DOHH2 (cell line): ENCODE results near the gene C9orf78.

Source experiments
- H3F3A ChIP-seq: fragments of 200-600 bp; sonication (generic), shearing (Covaris generic); 2 replicates; pipeline ENCODE4 v1.6.0; 2016; ENCODE audit warnings: antibody characterized with exemption, mild to moderate bottlenecking; ENCODE audit not compliant: control insufficient read depth, insufficient read depth
- H3K27ac ChIP-seq: fragments of 200-600 bp; sonication (generic); 2 replicates; pipeline ENCODE4 v1.5.1; 2014; ENCODE audit warnings: low read depth, mild to moderate bottlenecking, low read length, moderate library complexity
- H3K27me3 ChIP-seq: fragments of 200-600 bp; sonication (generic); 2 replicates; pipeline ENCODE4 v1.6.1; 2014; ENCODE audit warnings: mild to moderate bottlenecking, low read length, mixed read lengths; ENCODE audit not compliant: control insufficient read depth
- H3K36me3 ChIP-seq: fragments of 200-600 bp; sonication (generic); 2 replicates; pipeline ENCODE4 v1.6.1; 2014; ENCODE audit warnings: mild to moderate bottlenecking, low read length, moderate library complexity, mixed read lengths; ENCODE audit not compliant: control insufficient read depth
- H3K4me1 ChIP-seq: fragments of 200-600 bp; sonication (generic); 2 replicates; pipeline ENCODE4 v1.6.1; 2014; ENCODE audit warnings: mild to moderate bottlenecking, low read length, mixed read lengths; ENCODE audit not compliant: control insufficient read depth
- H3K4me2 ChIP-seq: fragments of 200-600 bp; sonication (generic); 2 replicates; pipeline ENCODE4 v1.6.0; 2014; ENCODE audit warnings: mild to moderate bottlenecking, low read length, moderate library complexity
- H3K4me3 ChIP-seq: fragments of 200-600 bp; sonication (generic); 2 replicates; pipeline ENCODE4 v1.5.1; 2014; ENCODE audit warnings: mild to moderate bottlenecking, low read length, mixed read lengths
- H3K79me2 ChIP-seq: fragments of 200-600 bp; sonication (generic); 2 replicates; pipeline ENCODE4 v1.6.1; 2014; ENCODE audit warnings: mild to moderate bottlenecking, low read length, mixed read lengths; ENCODE audit not compliant: control insufficient read depth
- H3K9me2 ChIP-seq: fragments of 200-600 bp; sonication (generic); replicated peaks from 2 replicates; pipeline ENCODE4 v1.6.1; 2014; ENCODE audit warnings: mild to moderate bottlenecking, low read length, mixed read lengths; ENCODE audit not compliant: control insufficient read depth
- H3K9me3 ChIP-seq: fragments of 200-600 bp; sonication (generic); 2 replicates; pipeline ENCODE4 v1.6.1; 2014; ENCODE audit warnings: antibody characterized with exemption, low read length, mixed read lengths; ENCODE audit not compliant: control insufficient read depth, insufficient read depth
- H4K20me1 ChIP-seq: fragments of 200-600 bp; sonication (generic); 2 replicates; pipeline ENCODE4 v1.6.0; 2014; ENCODE audit warnings: low read depth, mild to moderate bottlenecking, antibody characterized with exemption, low read length, moderate library complexity; ENCODE audit not compliant: control insufficient read depth, insufficient read depth
- CTCF ChIP-seq: fragments of 200-600 bp; sonication (generic); IDR thresholded peaks from one replicate; pipeline ENCODE4 v1.5.1; 2014; ENCODE audit warnings: antibody characterized with exemption, mild to moderate bottlenecking, low read depth, low read length; ENCODE audit not compliant: poor library complexity, severe bottlenecking
- EZH2phosphoT487 ChIP-seq: fragments of 200-600 bp; sonication (generic); IDR thresholded peaks from 2 replicates; pipeline ENCODE4 v1.6.1; 2017; ENCODE audit warnings: borderline replicate concordance, mild to moderate bottlenecking, antibody characterized with exemption, low read length, moderate library complexity, mixed read lengths

The C9orf78 gene

GRCh38 chr9:129803676-129804060 is 31.4 kb downstream of the C9orf78 start:
- H3K4me1 ChIP-seq, result peaks cover 12% of the 10 kb centered on the region
- peaks cover 5% of the 10 kb centered on the region; the same call in 1 of the 2 replicates for H3F3A ChIP-seq
- no peaks in the 10 kb centered on the region for H3K9me3 ChIP-seq
- H3K4me2 ChIP-seq, result peak overlapping the region; percentile 87
- no peak overlapping the region for H3K27ac ChIP-seq
- H3K9me2 ChIP-seq, result no peaks in the 10 kb centered on the region
- H4K20me1 ChIP-seq, result no peaks in the 10 kb centered on the region
- peak overlapping the region; percentile 85 for H3K4me3 ChIP-seq
- peaks cover 12% of the 10 kb centered on the region for H3K36me3 ChIP-seq
- peaks cover 11% of the 10 kb centered on the region for H3K79me2 ChIP-seq
- H3K27me3 ChIP-seq, result no peaks in the 10 kb centered on the region
- no peak for TF ChIP-seq EZH2phosphoT487
- no peak for TF ChIP-seq CTCF

- peaks cover 12% of the 10 kb centered on the region for H3K36me3 ChIP-seq
- no peaks in the 10 kb centered on the region for H3K27me3 ChIP-seq
- TF ChIP-seq EZH2phosphoT487 (no peak), CTCF (no peak)
- peaks cover 11% of the 10 kb centered on the region for H3K79me2 ChIP-seq
- no peaks in the 10 kb centered on the region for H4K20me1 ChIP-seq
- H3K27ac ChIP-seq, result no peak within 1 kb of the TSS
- peak within 1 kb of the TSS; percentile 85 for H3K4me3 ChIP-seq
- peaks cover 5% of the 10 kb centered on the region; the same call in 1 of the 2 replicates for H3F3A ChIP-seq
- H3K4me2 ChIP-seq, result peak within 1 kb of the TSS; percentile 87
- no peaks in the 10 kb centered on the region for H3K9me2 ChIP-seq
- H3K9me3 ChIP-seq, result no peaks in the 10 kb centered on the region
- peaks cover 12% of the 10 kb centered on the region for H3K4me1 ChIP-seq
Observed at GRCh38 chr9:129802833-129803675, 32.0 kb downstream of the C9orf78 start, which contains the start of gene TOR1B. Gene TOR1B, plus strand, starts transcription at chr9:129803184. Its CDS starts 29 bp downstream, at chr9:129803213.

GRCh38 chr9:129801504-129801903 is 33.6 kb downstream of the C9orf78 start:
- H4K20me1 ChIP-seq, result no peaks in the 10 kb centered on the region
- peaks cover 7% of the 10 kb centered on the region; the same call in 1 of the 2 replicates for H3K36me3 ChIP-seq
- no peaks in the 10 kb centered on the region for H3K9me3 ChIP-seq
- no peak overlapping the region for H3K4me3 ChIP-seq
- no peaks in the 10 kb centered on the region for H3K27me3 ChIP-seq
- no peak for TF ChIP-seq CTCF
- TF ChIP-seq EZH2phosphoT487, result no peak
- peaks cover 12% of the 10 kb centered on the region for H3K4me1 ChIP-seq
- H3K27ac ChIP-seq, result no peak overlapping the region
- peaks cover 3% of the 10 kb centered on the region; the same call in 1 of the 2 replicates for H3F3A ChIP-seq
- peaks cover 11% of the 10 kb centered on the region for H3K79me2 ChIP-seq
- no peak overlapping the region for H3K4me2 ChIP-seq
- H3K9me2 ChIP-seq, result no peaks in the 10 kb centered on the region
